Psoas muscle (tissue), 8 donors: ENCODE measurements around the gene CD70. TPM values are rescaled to one million over a fixed set of nuclear protein-coding genes. Genes with fewer than 3 reads are reported as not detected.

Experiments
- ATAC-seq, 4 donors: fragments of 200-7000 bp; cut with Tn5 transposase; one replicate each; pipeline ENCODE4 v1.9.1; 2020; ENCODE audit warnings: moderate library complexity in 3 of 4, mild to moderate bottlenecking in 2 of 4
- DNase-seq, 2 donors: peaks; one replicate each; pipeline ENCODE4 v3.0.0-alpha.2; 2020
- H3K27ac ChIP-seq: fragments of 200-600 bp; one replicate; pipeline ENCODE4 v1.8.0; 2022
- H3K27me3 ChIP-seq, 3 donors: fragments of 200-600 bp in 1 of 3; one replicate each; pipeline versions ENCODE4 v1.6.1 to v1.8.0; 2013 to 2022; ENCODE audit warnings: low read length in 2 of 3, mild to moderate bottlenecking in 2 of 3, moderate library complexity in 1 of 3; ENCODE audit not compliant: insufficient read depth in 3 of 3
- H3K36me3 ChIP-seq, 2 donors: fragments of 200-600 bp in 1 of 2; one replicate each; pipeline versions ENCODE4 v1.6.1 to v1.8.0; 2013 to 2022; ENCODE audit warnings: low read depth in 1 of 2, mild to moderate bottlenecking in 1 of 2, moderate library complexity in 1 of 2; ENCODE audit not compliant: insufficient read depth in 1 of 2
- H3K4me1 ChIP-seq: fragments of 200-600 bp; one replicate; pipeline ENCODE4 v1.8.0; 2022
- H3K4me3 ChIP-seq: fragments of 200-600 bp; one replicate; pipeline ENCODE4 v1.8.0; 2022; ENCODE audit warnings: mild to moderate bottlenecking
- H3K9me3 ChIP-seq: fragments of 200-600 bp; one replicate; pipeline ENCODE4 v1.8.0; 2022
- WGBS, 3 donors: extraction: QIAGEN DNeasy Blood & Tissue Kit; methylation state at CpG; one replicate each; pipeline versions ENCODE4 v1.1.6 to v1.1.7; 2013; 5-methylcytosine and 5-hydroxymethylcytosine counted together
- intact Hi-C, 2 donors: fragments of 100-400 bp; cut with DNase I; formaldehyde crosslinking; loops; one replicate each; pipeline versions ENCODE4 v1.11.0 to v1.14.2; 2022
- polyA plus RNA-seq, 3 donors: library from polyadenylated mRNA; stranded (reverse); fragments of 200-250 nt; gene quantifications; one replicate each; pipeline ENCODE4 v1.2.3, GENCODE V29; 2013
- total RNA-seq, 4 donors: library from RNA; stranded (reverse); fragmentation: NEBNext Ultra II Directional in 2 of 4; extraction: Animal tissue kit (Norgen Biotek cat#: 25700) in 2 of 4; gene quantifications; one replicate each; pipeline versions ENCODE4 v1.2.1 to v1.2.4, GENCODE V29; 2021 to 2023
- TF ChIP-seq, protein P1 (sequence below): fragments of 200-600 bp; IDR thresholded peaks from one replicate; pipeline ENCODE4 v1.8.0; 2022; ENCODE audit warnings: antibody characterized with exemption
- donor health status: healthy with polysubstance abuse.
- donor health status: DM: no; HTN: no; CAD: no; lungs with moderate emphysema.
- donor health status: Bipolar disorder and iron deficiency.
- donor health status: healthy.
- donor health status: DM: yes; HTN: yes; CAD: no.
- donor health status: DM: no; HTN: no; CAD: no.
- donor health status: DM: no; HTN: no; CAD: no.
- donor health status: DM: yes; HTN: yes; CAD: no.

The CD70 gene
- total and polyA plus RNA-seq, 7 donors, result not detected

GRCh38 chr19:6596621-6597020 lies 5.7 kb upstream of the CD70 start:
- TF ChIP-seq, protein P1, sequence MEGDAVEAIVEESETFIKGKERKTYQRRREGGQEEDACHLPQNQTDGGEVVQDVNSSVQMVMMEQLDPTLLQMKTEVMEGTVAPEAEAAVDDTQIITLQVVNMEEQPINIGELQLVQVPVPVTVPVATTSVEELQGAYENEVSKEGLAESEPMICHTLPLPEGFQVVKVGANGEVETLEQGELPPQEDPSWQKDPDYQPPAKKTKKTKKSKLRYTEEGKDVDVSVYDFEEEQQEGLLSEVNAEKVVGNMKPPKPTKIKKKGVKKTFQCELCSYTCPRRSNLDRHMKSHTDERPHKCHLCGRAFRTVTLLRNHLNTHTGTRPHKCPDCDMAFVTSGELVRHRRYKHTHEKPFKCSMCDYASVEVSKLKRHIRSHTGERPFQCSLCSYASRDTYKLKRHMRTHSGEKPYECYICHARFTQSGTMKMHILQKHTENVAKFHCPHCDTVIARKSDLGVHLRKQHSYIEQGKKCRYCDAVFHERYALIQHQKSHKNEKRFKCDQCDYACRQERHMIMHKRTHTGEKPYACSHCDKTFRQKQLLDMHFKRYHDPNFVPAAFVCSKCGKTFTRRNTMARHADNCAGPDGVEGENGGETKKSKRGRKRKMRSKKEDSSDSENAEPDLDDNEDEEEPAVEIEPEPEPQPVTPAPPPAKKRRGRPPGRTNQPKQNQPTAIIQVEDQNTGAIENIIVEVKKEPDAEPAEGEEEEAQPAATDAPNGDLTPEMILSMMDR, result no peak
- H3K27me3 ChIP-seq, result peaks cover 0 to 21% (median 6%) of the 10 kb centered on the region in 3 donors
- DNase-seq, result no peak

GRCh38 chr19:6593651-6594416 lies 2.9 kb upstream of the CD70 start:
- DNase-seq (no peak), ATAC-seq (no peak)
- Histone ChIP-seq H3K27me3 (peaks cover 0 to 48% (median 18%) of the 10 kb centered on the region in 3 donors), H3K27ac (no peak overlapping the region), H3K9me3 (no peaks in the 10 kb centered on the region), H3K36me3 (no peaks in the 10 kb centered on the region), H3K4me3 (no peak overlapping the region), H3K4me1 (no peaks in the 10 kb centered on the region)
- intact Hi-C loops, result no loop called here
- TF ChIP-seq, protein P1, result no peak
- WGBS, 3 donors, result 52 to 57% (median 55%) methylated on average over 11 of the region's 11 CpGs

More at GRCh38 chr19:6596621-6597020, 5.7 kb upstream of the CD70 start:
- intact Hi-C loops, result no loop called here
- no peak overlapping the region for H3K27ac ChIP-seq
- no peaks in the 10 kb centered on the region for H3K4me1 ChIP-seq
- H3K9me3 ChIP-seq, result no peaks in the 10 kb centered on the region
- 82 to 87% (median 86%) methylated on average over 7 of the region's 7 CpGs for whole genome bisulfite sequencing, 3 donors
- no peaks in the 10 kb centered on the region for H3K36me3 ChIP-seq
- ATAC-seq, result no peak
- H3K4me3 ChIP-seq, result no peak overlapping the region

DNA sequence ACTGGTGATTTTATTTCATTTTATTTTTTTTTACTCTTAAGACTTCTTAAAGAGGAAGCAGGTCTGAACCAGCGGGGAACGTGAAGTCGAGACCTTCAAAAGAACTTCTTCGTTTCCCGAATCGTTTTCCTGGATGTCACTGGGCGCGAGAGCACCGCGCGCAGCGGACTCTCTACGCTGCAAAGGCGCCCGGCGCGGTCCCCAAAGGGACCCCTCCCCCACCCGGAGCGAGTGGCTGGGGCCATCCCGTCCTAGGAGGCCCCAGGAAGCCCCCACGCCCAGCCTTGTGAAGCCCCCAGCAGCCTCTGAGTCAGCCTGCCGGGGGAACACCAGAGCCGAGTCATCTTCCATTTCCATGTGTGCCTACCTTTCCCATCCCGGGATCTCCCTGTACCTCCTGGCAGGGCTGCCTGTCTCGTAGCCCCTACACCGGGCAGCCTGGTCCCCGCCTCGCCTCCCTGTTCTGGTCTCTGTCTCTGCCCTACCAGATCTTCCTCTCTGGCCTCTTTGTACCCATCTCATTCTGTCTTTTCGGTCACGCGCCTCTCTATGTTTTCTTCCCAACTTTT lies 608 bp downstream of the CD70 start:
- H3K27me3 ChIP-seq, result peaks cover 0 to 83% (median 31%) of the 10 kb centered on the region in 3 donors
- intact Hi-C loops, result no loop called here
- no peak for ATAC-seq

DNA sequence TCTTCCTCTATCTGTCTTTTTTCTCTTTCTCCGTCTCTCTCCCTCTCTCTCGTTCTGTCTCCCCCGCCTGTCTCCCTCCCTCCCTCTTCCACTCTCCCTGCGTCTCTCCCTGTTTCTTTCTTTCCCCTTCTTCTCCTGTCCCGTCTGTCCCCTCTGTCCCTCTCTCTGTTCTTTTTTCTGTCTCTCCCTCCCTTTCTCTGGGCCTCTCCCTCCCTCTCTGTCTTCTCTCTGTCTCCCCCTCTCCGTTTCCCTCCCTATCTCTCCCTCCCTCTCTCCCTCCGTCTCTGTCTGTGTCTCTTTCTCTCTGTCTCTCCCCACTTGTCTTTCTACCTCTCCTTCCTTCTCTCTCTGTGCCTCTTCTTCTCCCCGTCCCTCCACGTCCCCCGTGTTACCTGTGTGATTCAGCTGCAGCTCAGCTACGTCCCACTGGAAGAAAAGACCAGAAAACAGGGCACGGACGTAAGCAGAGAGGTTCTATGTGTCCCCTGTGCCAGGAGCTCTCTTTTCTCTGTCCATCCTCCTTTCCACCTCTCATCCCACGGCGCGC lies 1.2 kb downstream of the CD70 start:
- Histone ChIP-seq H3K4me3 (no peak overlapping the region), H3K36me3 (no peaks in the 10 kb centered on the region), H3K27ac (no peak overlapping the region), H3K9me3 (no peaks in the 10 kb centered on the region), H3K4me1 (no peaks in the 10 kb centered on the region), H3K27me3 (peaks cover 0 to 85% (median 31%) of the 10 kb centered on the region in 3 donors)
- 1 to 3% (median 1%) methylated on average over 16 of the region's 16 CpGs for WGBS, 3 donors
- TF ChIP-seq, protein P1, result no peak
- ATAC-seq, result no peak
- no peak for DNase-seq
- intact Hi-C loops, result no loop called here

More for the DNA sequence above, 608 bp downstream of the CD70 start:
- 0 to 2% (median 2%) methylated on average over 30 to 31 of the region's 31 CpGs for whole genome bisulfite sequencing, 3 donors
- Histone ChIP-seq H3K4me1 (no peaks in the 10 kb centered on the region), H3K36me3 (no peaks in the 10 kb centered on the region), H3K27ac (no peak overlapping the region), H3K9me3 (no peaks in the 10 kb centered on the region), H3K4me3 (peak overlapping the region; percentile 15)
- TF ChIP-seq, protein P1, result no peak
- DNase-seq, result no peak
